Neural crest cell (in vitro differentiated cells): ENCODE measurements around the gene TRPM3. TPM values are rescaled to one million over a fixed set of nuclear protein-coding genes. Genes with fewer than 3 reads are reported as not detected.

ENCODE experiments used
- DNase-seq: peaks from one replicate; pipeline ENCODE4 v3.0.0; 2021; ENCODE audit warnings: low read depth, mixed read lengths, low spot score
- H3K27ac Mint-ChIP-seq: one replicate; pipeline ENCODE4 v1.8.0; 2021; ENCODE audit warnings: mild to moderate bottlenecking, mixed read lengths; ENCODE audit not compliant: unreplicated experiment
- H3K27me3 Mint-ChIP-seq: 2 replicates; pipeline ENCODE4 v1.8.0; 2021; ENCODE audit warnings: low read depth, mild to moderate bottlenecking, mixed read lengths
- H3K36me3 Mint-ChIP-seq: 2 replicates; pipeline ENCODE4 v1.8.0; 2021; ENCODE audit warnings: low read depth, mild to moderate bottlenecking, mixed read lengths
- H3K4me1 Mint-ChIP-seq: 2 replicates; pipeline ENCODE4 v1.8.0; 2021; ENCODE audit warnings: mixed read lengths
- H3K4me3 Mint-ChIP-seq: one replicate; pipeline ENCODE4 v1.8.0; 2021; ENCODE audit warnings: mild to moderate bottlenecking, mixed read lengths
- H3K9me3 Mint-ChIP-seq: 2 replicates; pipeline ENCODE4 v1.8.0; 2021; ENCODE audit warnings: mixed read lengths
- CTCF ChIP-seq: fragments of 200-600 bp; sonication (generic); conservative IDR thresholded peaks from 2 replicates; pipeline ENCODE4 v1.5.0; 2021; ENCODE audit warnings: antibody characterized with exemption, mild to moderate bottlenecking
- total RNA-seq: library from RNA; stranded (reverse); gene quantifications from 2 replicates; pipeline ENCODE4 v1.2.1, GENCODE V29; 2021

The TRPM3 gene
- total RNA-seq, 1 donor from 2014 or later, result 1.4 TPM

GRCh38 chr9:70529833-70530232, 591.6 kb downstream of the TRPM3 start:
- Mint-ChIP-seq H3K27me3 (no peaks in the 10 kb centered on the region), H3K9me3 (peaks cover 3% of the 10 kb centered on the region), H3K4me1 (no peaks in the 10 kb centered on the region), H3K36me3 (no peaks in the 10 kb centered on the region), H3K4me3 (no peak overlapping the region), H3K27ac (no peak overlapping the region)
- DNase-seq, result no peak
- no peak for TF ChIP-seq CTCF

GRCh38 chr9:70529377-70529776, 592.0 kb downstream of the TRPM3 start:
- no peak for TF ChIP-seq CTCF
- H3K27me3 Mint-ChIP-seq, result no peaks in the 10 kb centered on the region
- DNase-seq, result no peak
- peaks cover 3% of the 10 kb centered on the region for H3K9me3 Mint-ChIP-seq
- H3K36me3 Mint-ChIP-seq, result no peaks in the 10 kb centered on the region
- no peak overlapping the region for H3K27ac Mint-ChIP-seq
- no peaks in the 10 kb centered on the region for H3K4me1 Mint-ChIP-seq
- H3K4me3 Mint-ChIP-seq, result no peak overlapping the region

- TF ChIP-seq CTCF, result no peak
- H3K4me3 Mint-ChIP-seq, result no peak overlapping the region
- H3K9me3 Mint-ChIP-seq, result peaks cover 3% of the 10 kb centered on the region
- H3K27me3 Mint-ChIP-seq, result peaks cover 3% of the 10 kb centered on the region
- H3K36me3 Mint-ChIP-seq, result no peaks in the 10 kb centered on the region
- no peaks in the 10 kb centered on the region for H3K4me1 Mint-ChIP-seq
- DNase-seq, result no peak
- H3K27ac Mint-ChIP-seq, result no peak overlapping the region
Observed at GRCh38 chr9:70526902-70527301, 594.5 kb downstream of the TRPM3 start.

- H3K27me3 Mint-ChIP-seq, result peaks cover 3% of the 10 kb centered on the region
- no peak overlapping the region for H3K4me3 Mint-ChIP-seq
- DNase-seq, result no peak
- peaks cover 3% of the 10 kb centered on the region for H3K9me3 Mint-ChIP-seq
- no peak overlapping the region for H3K27ac Mint-ChIP-seq
- no peak for TF ChIP-seq CTCF
- H3K4me1 Mint-ChIP-seq, result no peaks in the 10 kb centered on the region
- no peaks in the 10 kb centered on the region for H3K36me3 Mint-ChIP-seq
Observed at GRCh38 chr9:70525519-70525918, 595.9 kb downstream of the TRPM3 start.

- TF ChIP-seq CTCF, result no peak
- no peak overlapping the region for H3K4me3 Mint-ChIP-seq
- H3K27me3 Mint-ChIP-seq, result peaks cover 8% of the 10 kb centered on the region
- peaks cover 3% of the 10 kb centered on the region for H3K9me3 Mint-ChIP-seq
- H3K27ac Mint-ChIP-seq, result no peak overlapping the region
- no peak for DNase-seq
- H3K36me3 Mint-ChIP-seq, result no peaks in the 10 kb centered on the region
- H3K4me1 Mint-ChIP-seq, result no peaks in the 10 kb centered on the region
Observed at GRCh38 chr9:70519912-70520724, 601.3 kb downstream of the TRPM3 start.
